Mesodermal cell (in vitro differentiated cells): ENCODE results near the gene CACNA1G.

Experiments used
- H3K27ac ChIP-seq: 2 replicates; pipeline ENCODE4 v1.7.0; 2013; ENCODE audit warnings: mild to moderate bottlenecking, low read depth, low read length, moderate library complexity; ENCODE audit not compliant: severe bottlenecking
- H3K36me3 ChIP-seq: 2 replicates; pipeline ENCODE4 v1.7.1; 2013; ENCODE audit warnings: mild to moderate bottlenecking, low read length, moderate library complexity; ENCODE audit not compliant: control insufficient read depth, insufficient read depth
- H3K4me1 ChIP-seq: one replicate; pipeline ENCODE4 v1.7.1; 2013; ENCODE audit warnings: mild to moderate bottlenecking, low read length; ENCODE audit not compliant: insufficient read depth, control insufficient read depth, poor library complexity, severe bottlenecking
- H3K4me3 ChIP-seq: 2 replicates; pipeline ENCODE4 v1.7.0; 2013; ENCODE audit warnings: low read length, control low read depth, mild to moderate bottlenecking; ENCODE audit not compliant: insufficient read depth, poor library complexity, severe bottlenecking; ENCODE audit errors: extremely low read depth
- H3K9me3 ChIP-seq: 2 replicates; pipeline ENCODE4 v1.7.1; 2013; ENCODE audit warnings: mild to moderate bottlenecking, low read length, moderate library complexity; ENCODE audit not compliant: control insufficient read depth
- WGBS, 2 experiments: methylation state at CpG; one replicate each; pipeline ENCODE4 v1.1.5; 2013; ENCODE audit warnings: missing lambda C conversion rate in 2 of 2; ENCODE audit not compliant: insufficient coverage in 2 of 2; 5-methylcytosine and 5-hydroxymethylcytosine counted together

The CACNA1G gene

GRCh38 chr17:50582741-50583140 lies 22.2 kb downstream of the CACNA1G start:
- 88 to 100% methylated on average over 1 of the region's 2 CpGs for WGBS, 2 experiments
- H3K27ac ChIP-seq, result no peak overlapping the region

GRCh38 chr17:50583641-50584040 lies 23.1 kb downstream of the CACNA1G start:
- H3K9me3 ChIP-seq, result peaks cover 4% of the 10 kb centered on the region
- H3K36me3 ChIP-seq, result no peaks in the 10 kb centered on the region
- H3K4me3 ChIP-seq, result no peak overlapping the region
- WGBS, 2 experiments, result 60 to 81% methylated on average over 4 to 6 of the region's 7 CpGs
- H3K27ac ChIP-seq, result no peak overlapping the region
- no peaks in the 10 kb centered on the region for H3K4me1 ChIP-seq

More at GRCh38 chr17:50582741-50583140, 22.2 kb downstream of the CACNA1G start:
- H3K9me3 ChIP-seq, result peaks cover 4% of the 10 kb centered on the region
- H3K4me1 ChIP-seq, result no peaks in the 10 kb centered on the region
- H3K36me3 ChIP-seq, result no peaks in the 10 kb centered on the region
- no peak overlapping the region for H3K4me3 ChIP-seq

DNA sequence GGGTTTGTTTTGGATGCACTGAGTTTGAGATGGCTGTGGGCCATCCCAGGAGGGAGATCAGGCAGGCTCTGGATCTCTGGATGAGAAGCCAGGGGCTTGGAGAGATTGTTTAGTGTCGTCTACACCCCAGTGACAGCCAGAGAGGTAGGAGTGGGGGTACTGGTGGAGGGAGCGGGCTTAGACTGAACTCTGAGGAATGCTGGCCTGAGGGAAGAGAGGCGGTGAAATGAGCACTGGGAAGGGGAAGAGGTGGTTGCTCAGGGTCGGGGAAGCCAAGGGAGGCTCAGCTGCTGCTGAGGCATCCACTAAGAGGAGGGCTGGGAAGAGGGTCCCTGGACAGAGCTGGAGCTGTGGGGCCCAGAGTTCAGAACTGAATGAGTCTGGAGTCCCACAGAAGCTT lies 23.6 kb downstream of the CACNA1G start:
- WGBS, 2 experiments, result 72 to 92% methylated on average over 4 of the region's 4 CpGs
- H3K36me3 ChIP-seq, result no peaks in the 10 kb centered on the region
- peaks cover 4% of the 10 kb centered on the region for H3K9me3 ChIP-seq
- H3K4me3 ChIP-seq, result no peak overlapping the region
- H3K27ac ChIP-seq, result no peak overlapping the region
- H3K4me1 ChIP-seq, result no peaks in the 10 kb centered on the region

- 96 to 97% methylated on average over 3 to 5 of the region's 6 CpGs for WGBS, 2 experiments
- no peaks in the 10 kb centered on the region for H3K4me1 ChIP-seq
Observed at GRCh38 chr17:50584749-50585148, 24.2 kb downstream of the CACNA1G start.

DNA sequence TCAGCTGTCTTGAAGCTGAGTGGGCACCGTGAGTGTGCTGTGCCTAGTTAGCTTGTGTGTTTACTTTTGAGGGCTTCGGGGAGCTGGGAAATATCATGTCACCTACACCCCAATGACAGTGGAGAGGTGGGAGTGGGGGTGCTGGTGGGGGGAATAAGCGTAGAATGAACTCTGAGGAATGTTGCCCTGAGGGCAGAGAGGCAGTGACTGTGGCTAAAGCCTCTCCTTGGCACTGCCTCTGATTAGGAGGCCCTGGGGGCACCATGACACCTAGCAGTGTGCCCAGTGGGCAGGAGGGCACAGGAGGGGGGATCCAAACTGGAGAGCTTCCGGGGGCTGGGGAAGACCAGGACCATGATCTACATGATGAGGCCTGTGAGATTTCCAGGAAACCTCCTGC lies 24.8 kb downstream of the CACNA1G start:
- Histone ChIP-seq H3K36me3 (no peaks in the 10 kb centered on the region), H3K9me3 (peaks cover 4% of the 10 kb centered on the region), H3K4me1 (no peaks in the 10 kb centered on the region), H3K27ac (no peak overlapping the region), H3K4me3 (no peak overlapping the region)
- WGBS, 2 experiments, result 86% methylated on average over 2 of the region's 4 CpGs; no CpG with 5 or more reads in 1 of the 2 experiments

More at GRCh38 chr17:50584749-50585148, 24.2 kb downstream of the CACNA1G start:
- Histone ChIP-seq H3K27ac (no peak overlapping the region), H3K36me3 (no peaks in the 10 kb centered on the region), H3K4me3 (no peak overlapping the region), H3K9me3 (peaks cover 4% of the 10 kb centered on the region)

- 82 to 85% methylated on average over 8 of the region's 8 CpGs for WGBS, 2 experiments
- no peaks in the 10 kb centered on the region for H3K4me1 ChIP-seq
- no peak overlapping the region for H3K4me3 ChIP-seq
- peaks cover 4% of the 10 kb centered on the region for H3K9me3 ChIP-seq
- H3K36me3 ChIP-seq, result no peaks in the 10 kb centered on the region
- no peak overlapping the region for H3K27ac ChIP-seq
Observed at GRCh38 chr17:50585891-50586290, 25.4 kb downstream of the CACNA1G start.

GRCh38 chr17:50586421-50587247 lies 26.1 kb downstream of the CACNA1G start:
- Histone ChIP-seq H3K36me3 (no peaks in the 10 kb centered on the region), H3K9me3 (peaks cover 4% of the 10 kb centered on the region), H3K4me3 (no peak overlapping the region), H3K4me1 (no peaks in the 10 kb centered on the region), H3K27ac (no peak overlapping the region)
- 57 to 66% methylated on average over 8 to 9 of the region's 9 CpGs for WGBS, 2 experiments

GRCh38 chr17:50587571-50587970 lies 27.1 kb downstream of the CACNA1G start:
- H3K4me1 ChIP-seq, result no peaks in the 10 kb centered on the region
- WGBS, 2 experiments, result 79 to 81% methylated on average over 8 to 9 of the region's 9 CpGs
- no peak overlapping the region for H3K4me3 ChIP-seq
- no peak overlapping the region for H3K27ac ChIP-seq
- H3K9me3 ChIP-seq, result no peaks in the 10 kb centered on the region
- H3K36me3 ChIP-seq, result no peaks in the 10 kb centered on the region

DNA sequence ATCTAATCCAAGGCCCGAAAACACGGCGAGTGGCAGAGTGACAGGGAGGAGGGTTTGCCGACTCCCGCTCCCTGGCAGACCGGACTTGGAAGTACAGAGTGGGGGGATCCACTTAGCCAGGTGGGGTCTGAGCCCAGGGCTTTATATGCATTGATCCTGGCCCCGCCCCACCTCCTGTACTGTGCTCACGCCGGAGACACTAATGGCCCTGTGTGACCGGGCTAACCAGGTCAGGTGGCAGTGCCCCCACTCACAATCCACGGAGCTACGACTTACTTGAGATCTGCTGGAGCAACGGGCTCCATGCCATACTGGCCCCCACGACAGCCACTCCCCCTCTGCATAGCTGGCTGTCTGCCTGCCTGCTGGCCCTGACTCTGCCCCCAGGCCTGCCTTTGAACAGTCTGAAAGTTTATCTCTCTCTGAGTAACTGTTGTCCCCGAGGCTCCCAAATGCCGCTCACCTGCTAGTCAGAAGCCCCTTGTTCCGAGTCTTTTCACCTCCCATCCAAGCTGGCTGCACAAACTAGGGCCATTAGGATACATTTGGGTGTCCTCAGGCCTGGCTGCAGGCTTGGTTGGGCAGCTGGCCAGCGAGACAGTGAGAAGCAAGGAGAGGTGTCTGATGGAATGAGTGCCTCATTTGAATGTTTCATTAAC lies 28.0 kb downstream of the CACNA1G start:
- Histone ChIP-seq H3K9me3 (no peaks in the 10 kb centered on the region), H3K36me3 (no peaks in the 10 kb centered on the region), H3K4me3 (no peak overlapping the region), H3K4me1 (peaks cover 7% of the 10 kb centered on the region), H3K27ac (no peak overlapping the region)
- WGBS, 2 experiments, result 82 to 83% methylated on average over 13 to 18 of the region's 18 CpGs

- Histone ChIP-seq H3K36me3 (no peaks in the 10 kb centered on the region), H3K9me3 (no peaks in the 10 kb centered on the region), H3K27ac (no peak overlapping the region), H3K4me3 (no peak overlapping the region), H3K4me1 (peaks cover 11% of the 10 kb centered on the region)
- 90% methylated on average over 9 to 10 of the region's 10 CpGs for WGBS, 2 experiments
Observed at GRCh38 chr17:50589095-50589705, 28.7 kb downstream of the CACNA1G start.
